ENCODE data around the gene CDH20. TPM values are rescaled to one million over a fixed set of nuclear protein-coding genes. Genes with fewer than 3 reads are reported as not detected.

The CDH20 gene
- polyA plus RNA-seq, 3 donors, result not detected

DNA sequence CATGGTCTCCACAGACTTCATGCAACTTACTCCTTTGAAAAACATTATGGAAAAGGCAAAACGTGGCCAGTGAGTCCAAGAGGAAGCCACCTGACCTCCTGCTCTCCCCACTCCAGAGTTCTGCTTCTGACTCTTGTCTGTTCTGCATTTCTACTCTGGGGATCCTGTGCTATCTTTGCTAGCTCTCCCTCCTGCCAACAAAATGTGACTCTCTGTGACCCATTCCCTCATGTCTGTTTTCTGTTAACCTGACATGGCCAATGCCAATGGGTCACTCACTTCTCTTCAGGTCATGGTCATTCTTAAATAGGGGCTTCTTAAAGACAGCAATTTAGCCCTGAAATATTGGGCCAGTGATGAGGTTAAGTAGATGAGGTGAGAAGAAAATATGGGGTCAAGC, 210.3 kb downstream of the CDH20 start:
- H3K79me2 ChIP-seq (ENCODE audit: insufficient read depth, low read length), result no peaks in the 10 kb centered on the region
- 21% methylated on average over 1 of the region's 1 CpG for WGBS (ENCODE audit: insufficient coverage)
- H3K9ac ChIP-seq (ENCODE audit: insufficient read depth, low read length, poor library complexity, severe bottlenecking), result no peak overlapping the region
- peaks cover 0 to 4% (median 1%) of the 10 kb centered on the region in 7 donors for H3K9me3 Mint-ChIP-seq
- no peak overlapping the region for H3K4me2 ChIP-seq (replicated peaks; ENCODE audit: extremely low read depth, low read length, poor library complexity, severe bottlenecking)
- intact Hi-C loops (cut with micrococcal nuclease), result no loop called here
- DNase-seq, result no peak
- H3K27me3 Mint-ChIP-seq (ENCODE audit: low read depth in 3 of 3), result peaks cover 1 to 6% (median 4%) of the 10 kb centered on the region in 3 donors
- no peaks in the 10 kb centered on the region for H4K20me1 ChIP-seq (ENCODE audit: insufficient read depth, low read length)
- TF ChIP-seq, protein P1, sequence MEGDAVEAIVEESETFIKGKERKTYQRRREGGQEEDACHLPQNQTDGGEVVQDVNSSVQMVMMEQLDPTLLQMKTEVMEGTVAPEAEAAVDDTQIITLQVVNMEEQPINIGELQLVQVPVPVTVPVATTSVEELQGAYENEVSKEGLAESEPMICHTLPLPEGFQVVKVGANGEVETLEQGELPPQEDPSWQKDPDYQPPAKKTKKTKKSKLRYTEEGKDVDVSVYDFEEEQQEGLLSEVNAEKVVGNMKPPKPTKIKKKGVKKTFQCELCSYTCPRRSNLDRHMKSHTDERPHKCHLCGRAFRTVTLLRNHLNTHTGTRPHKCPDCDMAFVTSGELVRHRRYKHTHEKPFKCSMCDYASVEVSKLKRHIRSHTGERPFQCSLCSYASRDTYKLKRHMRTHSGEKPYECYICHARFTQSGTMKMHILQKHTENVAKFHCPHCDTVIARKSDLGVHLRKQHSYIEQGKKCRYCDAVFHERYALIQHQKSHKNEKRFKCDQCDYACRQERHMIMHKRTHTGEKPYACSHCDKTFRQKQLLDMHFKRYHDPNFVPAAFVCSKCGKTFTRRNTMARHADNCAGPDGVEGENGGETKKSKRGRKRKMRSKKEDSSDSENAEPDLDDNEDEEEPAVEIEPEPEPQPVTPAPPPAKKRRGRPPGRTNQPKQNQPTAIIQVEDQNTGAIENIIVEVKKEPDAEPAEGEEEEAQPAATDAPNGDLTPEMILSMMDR (IDR thresholded peaks at IDR 0.05), result no peak
- H3K36me3 ChIP-seq (replicated peaks in 1 of 2; ENCODE audit: control insufficient read depth in 1 of 2, insufficient read depth in 2 of 2, low read length in 2 of 2), result no peaks in the 10 kb centered on the region
- no peak overlapping the region for H3K4me3 ChIP-seq (replicated peaks in 1 of 3; ENCODE audit: low read depth in 2 of 3, low read length in 3 of 3)
- no peaks in the 10 kb centered on the region for H3K36me3 Mint-ChIP-seq
- H3K4me1 ChIP-seq (ENCODE audit: control insufficient read depth in 1 of 2, insufficient read depth in 2 of 2, low read length in 2 of 2), result no peaks in the 10 kb centered on the region
- no peak overlapping the region for H3K27ac Mint-ChIP-seq
- no peak overlapping the region for H3K4me3 Mint-ChIP-seq
- no peaks in the 10 kb centered on the region for H3K27me3 ChIP-seq (ENCODE audit: control insufficient read depth in 2 of 2, insufficient read depth in 2 of 2, low read length in 2 of 2)
- H3K4me1 Mint-ChIP-seq, result no peaks in the 10 kb centered on the region
- no peak overlapping the region for H3K27ac ChIP-seq (ENCODE audit: low read depth in 1 of 2, low read length in 2 of 2)
- no peak overlapping the region for H2AFZ ChIP-seq (ENCODE audit: insufficient read depth, low read depth, low read length, poor library complexity, severe bottlenecking)
- no peaks in the 10 kb centered on the region for H3K9me3 ChIP-seq (replicated peaks in 1 of 2; ENCODE audit: control insufficient read depth in 1 of 2, insufficient read depth in 1 of 2, low read length in 2 of 2)

GRCh38 chr18:61544178-61544577, 210.9 kb downstream of the CDH20 start:
- peaks cover 0 to 4% (median 1%) of the 10 kb centered on the region in 7 donors for H3K9me3 Mint-ChIP-seq
- no peaks in the 10 kb centered on the region for H3K36me3 Mint-ChIP-seq
- Histone ChIP-seq H3K4me3 (replicated peaks in 1 of 3; ENCODE audit: low read depth in 2 of 3, low read length in 3 of 3) (no peak overlapping the region), H3K36me3 (replicated peaks in 1 of 2; ENCODE audit: control insufficient read depth in 1 of 2, insufficient read depth in 2 of 2, low read length in 2 of 2) (no peaks in the 10 kb centered on the region), H3K4me2 (replicated peaks; ENCODE audit: extremely low read depth, low read length, poor library complexity, severe bottlenecking) (no peak overlapping the region), H2AFZ (ENCODE audit: insufficient read depth, low read depth, low read length, poor library complexity, severe bottlenecking) (no peak overlapping the region), H3K4me1 (ENCODE audit: control insufficient read depth in 1 of 2, insufficient read depth in 2 of 2, low read length in 2 of 2) (no peaks in the 10 kb centered on the region), H3K9ac (ENCODE audit: insufficient read depth, low read length, poor library complexity, severe bottlenecking) (no peak overlapping the region), H3K79me2 (ENCODE audit: insufficient read depth, low read length) (no peaks in the 10 kb centered on the region), H3K27me3 (ENCODE audit: control insufficient read depth in 2 of 2, insufficient read depth in 2 of 2, low read length in 2 of 2) (no peaks in the 10 kb centered on the region), H3K27ac (ENCODE audit: low read depth in 1 of 2, low read length in 2 of 2) (no peak overlapping the region), H4K20me1 (ENCODE audit: insufficient read depth, low read length) (no peaks in the 10 kb centered on the region), H3K9me3 (replicated peaks in 1 of 2; ENCODE audit: control insufficient read depth in 1 of 2, insufficient read depth in 1 of 2, low read length in 2 of 2) (no peaks in the 10 kb centered on the region)
- no peak overlapping the region for H3K4me3 Mint-ChIP-seq
- H3K27ac Mint-ChIP-seq, result no peak overlapping the region
- peaks cover 1 to 4% (median 3%) of the 10 kb centered on the region in 3 donors for H3K27me3 Mint-ChIP-seq (ENCODE audit: low read depth in 3 of 3)
- 91% methylated on average over 7 of the region's 10 CpGs for WGBS (ENCODE audit: insufficient coverage)
- TF ChIP-seq, protein P1 (IDR thresholded peaks at IDR 0.05), result no peak
- no peaks in the 10 kb centered on the region for H3K4me1 Mint-ChIP-seq
- DNase-seq, result no peak
- intact Hi-C loops (cut with micrococcal nuclease), result no loop called here
